Neural cell (in vitro differentiated cells): ENCODE measurements around the gene HTD2. TPM values are rescaled to one million over a fixed set of nuclear protein-coding genes. Genes with fewer than 3 reads are reported as not detected.

Experiments used
- H2AFZ ChIP-seq: fragments of 200-600, 300-800 bp; sonication (generic), shearing (Covaris generic); 2 replicates; pipeline ENCODE4 v1.6.0; 2014; ENCODE audit warnings: low read depth, mild to moderate bottlenecking, antibody characterized with exemption, low read length, moderate library complexity
- H3F3A ChIP-seq: fragments of 200-600 bp; shearing (Covaris generic); 2 replicates; pipeline ENCODE4 v1.6.1; 2016; ENCODE audit warnings: mild to moderate bottlenecking, moderate library complexity, mixed read lengths, antibody characterized with exemption, low read length; ENCODE audit not compliant: insufficient read depth, poor library complexity, severe bottlenecking
- H3K27ac ChIP-seq: fragments of 200-600, 300-800 bp; sonication (generic), shearing (Covaris generic); 2 replicates; pipeline ENCODE4 v1.5.1; 2014; ENCODE audit warnings: mild to moderate bottlenecking, low read length, moderate library complexity
- H3K27me3 ChIP-seq: fragments of 300-800, 200-600 bp; sonication (generic), shearing (Covaris generic); 2 replicates; pipeline ENCODE4 v1.6.0; 2014; ENCODE audit warnings: mild to moderate bottlenecking, low read depth, low read length, moderate library complexity; ENCODE audit not compliant: insufficient read depth
- H3K36me3 ChIP-seq: fragments of 300-800, 200-600 bp; sonication (generic), shearing (Covaris generic); 2 replicates; pipeline ENCODE4 v1.5.1; 2014; ENCODE audit warnings: mild to moderate bottlenecking, antibody characterized with exemption, low read length, moderate library complexity; ENCODE audit not compliant: insufficient read depth
- H3K4me2 ChIP-seq: fragments of 300-800, 200-600 bp; sonication (generic), shearing (Covaris generic); 2 replicates; pipeline ENCODE4 v1.6.0; 2014; ENCODE audit warnings: mild to moderate bottlenecking, low read length
- H3K4me3 ChIP-seq: fragments of 300-800, 200-600 bp; sonication (generic), shearing (Covaris generic); 2 replicates; pipeline ENCODE4 v1.5.1; 2014; ENCODE audit warnings: mild to moderate bottlenecking, low read length, moderate library complexity
- H3K79me2 ChIP-seq: fragments of 200-600 bp; shearing (Covaris generic); replicated peaks from 2 replicates; pipeline ENCODE4 v1.6.0; 2014; ENCODE audit warnings: mild to moderate bottlenecking, low read length, moderate library complexity; ENCODE audit not compliant: insufficient read depth
- H3K9ac ChIP-seq: fragments of 300-800, 200-600 bp; sonication (generic), shearing (Covaris generic); 2 replicates; pipeline ENCODE4 v1.6.1; 2016; ENCODE audit warnings: mild to moderate bottlenecking, low read length, mixed read lengths
- H3K9me2 ChIP-seq: fragments of 200-600 bp; shearing (Covaris generic); 2 replicates; pipeline ENCODE4 v1.6.1; 2016; ENCODE audit warnings: mild to moderate bottlenecking, low read length, mixed read lengths; ENCODE audit not compliant: insufficient read depth
- H3K9me3 ChIP-seq: fragments of 200-600, 300-800 bp; sonication (generic), shearing (Covaris generic); 2 replicates; pipeline ENCODE4 v1.6.1; 2016; ENCODE audit warnings: mild to moderate bottlenecking, mixed run types, low read length, moderate library complexity, mixed read lengths
- H4K20me1 ChIP-seq: fragments of 200-600 bp; shearing (Covaris generic); 2 replicates; pipeline ENCODE4 v1.6.1; 2016; ENCODE audit warnings: mild to moderate bottlenecking, mixed run types; ENCODE audit not compliant: insufficient read depth
- CTCF ChIP-seq: fragments of 450-650 bp; IDR thresholded peaks from 2 replicates; pipeline ENCODE4 v1.5.1; 2014; ENCODE audit warnings: antibody characterized with exemption, mild to moderate bottlenecking, moderate library complexity; ENCODE audit not compliant: poor library complexity, severe bottlenecking
- EP300 ChIP-seq: fragments of 450-650 bp; conservative IDR thresholded peaks from 2 replicates; pipeline ENCODE4 v1.6.1; 2014; ENCODE audit warnings: antibody characterized with exemption, mild to moderate bottlenecking, moderate library complexity; ENCODE audit not compliant: poor library complexity, severe bottlenecking
- EZH2 ChIP-seq: fragments of 200-600, 300-800 bp; shearing (Covaris generic), sonication (generic); IDR thresholded peaks from 2 replicates; pipeline ENCODE4 v1.6.1; 2014; ENCODE audit warnings: antibody characterized with exemption, low read length, borderline replicate concordance, mild to moderate bottlenecking; ENCODE audit not compliant: insufficient read depth, poor library complexity, severe bottlenecking
- MXI1 ChIP-seq: fragments of 450-650 bp; conservative IDR thresholded peaks from 2 replicates; pipeline ENCODE4 v1.6.1; 2014; ENCODE audit warnings: antibody characterized with exemption, mild to moderate bottlenecking; ENCODE audit not compliant: poor library complexity, severe bottlenecking
- POLR2AphosphoS5 ChIP-seq: IDR thresholded peaks from 2 replicates; pipeline ENCODE4 v1.6.1; 2012
- RAD21 ChIP-seq: fragments of 450-650 bp; conservative IDR thresholded peaks from 2 replicates; pipeline ENCODE4 v1.6.1; 2014; ENCODE audit warnings: antibody characterized with exemption, mild to moderate bottlenecking, moderate library complexity
- REST ChIP-seq: IDR thresholded peaks from 2 replicates; pipeline ENCODE4 v1.6.1; 2012; ENCODE audit warnings: borderline replicate concordance
- SMC3 ChIP-seq: fragments of 450-650 bp; conservative IDR thresholded peaks from 2 replicates; pipeline ENCODE4 v1.6.1; 2014; ENCODE audit warnings: antibody characterized with exemption, mild to moderate bottlenecking, moderate library complexity; ENCODE audit not compliant: poor library complexity
- TAF1 ChIP-seq: IDR thresholded peaks from 2 replicates; pipeline ENCODE4 v1.6.1; 2012; ENCODE audit warnings: low read depth
- polyA plus RNA-seq: library from polyadenylated mRNA; depleted of rRNA; stranded (reverse); fragments of >200 nt; gene quantifications from 2 replicates; pipeline ENCODE4 v1.2.3, GENCODE V29; 2014

The HTD2 gene
- polyA plus RNA-seq, 1 donor from 2014 or later: 19.0 TPM

DNA sequence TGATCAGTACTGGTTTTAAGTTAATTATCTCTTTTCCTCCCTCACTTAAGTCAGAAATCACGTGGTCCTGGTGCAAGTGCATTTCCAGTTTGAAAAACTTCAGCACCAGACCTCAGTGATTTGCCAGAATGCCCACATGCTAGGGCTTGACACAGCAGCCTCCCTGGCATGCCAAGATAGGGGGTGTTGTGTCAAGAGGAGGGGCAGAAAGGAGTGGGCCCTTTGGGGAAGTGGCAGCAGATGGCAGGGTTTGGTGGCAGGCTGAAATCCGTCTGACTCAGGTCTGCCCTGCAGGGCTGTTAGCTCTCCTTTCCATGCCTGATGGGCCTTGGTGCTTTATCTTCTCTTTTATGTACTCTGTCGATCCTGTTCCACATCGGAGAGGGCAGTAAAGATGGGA is 49.7 kb downstream of the HTD2 start:
- no peaks in the 10 kb centered on the region for H3F3A ChIP-seq
- no peak overlapping the region for H3K9ac ChIP-seq
- TF ChIP-seq MXI1 (no peak), POLR2AphosphoS5 (no peak), REST (no peak), EP300 (no peak), SMC3 (no peak), RAD21 (no peak), EZH2 (no peak), CTCF (no peak), TAF1 (no peak)
- H2AFZ ChIP-seq: no peak overlapping the region
- H4K20me1 ChIP-seq: no peaks in the 10 kb centered on the region
- no peak overlapping the region for H3K4me3 ChIP-seq
- H3K27ac ChIP-seq: no peak overlapping the region
- H3K27me3 ChIP-seq: no peaks in the 10 kb centered on the region
- H3K36me3 ChIP-seq: no peaks in the 10 kb centered on the region
- H3K79me2 ChIP-seq: no peaks in the 10 kb centered on the region
- H3K4me2 ChIP-seq: no peak overlapping the region
- no peaks in the 10 kb centered on the region for H3K9me2 ChIP-seq
- H3K9me3 ChIP-seq: no peaks in the 10 kb centered on the region

GRCh38 chr3:58357402-58357801 is 51.1 kb downstream of the HTD2 start:
- Histone ChIP-seq H3F3A (no peaks in the 10 kb centered on the region), H2AFZ (no peak overlapping the region), H3K9me3 (no peaks in the 10 kb centered on the region), H3K27me3 (no peaks in the 10 kb centered on the region), H3K9me2 (no peaks in the 10 kb centered on the region), H3K9ac (no peak overlapping the region), H3K4me2 (no peak overlapping the region), H4K20me1 (no peaks in the 10 kb centered on the region), H3K79me2 (no peaks in the 10 kb centered on the region), H3K4me3 (no peak overlapping the region), H3K27ac (no peak overlapping the region), H3K36me3 (no peaks in the 10 kb centered on the region)
- TF ChIP-seq EP300 (no peak), RAD21 (no peak)

GRCh38 chr3:58358092-58358491 is 51.8 kb downstream of the HTD2 start:
- Histone ChIP-seq H3K27ac (no peak overlapping the region), H3K79me2 (no peaks in the 10 kb centered on the region), H2AFZ (no peak overlapping the region), H3K9me2 (no peaks in the 10 kb centered on the region), H4K20me1 (no peaks in the 10 kb centered on the region), H3K27me3 (no peaks in the 10 kb centered on the region), H3F3A (no peaks in the 10 kb centered on the region), H3K36me3 (no peaks in the 10 kb centered on the region), H3K4me3 (no peak overlapping the region), H3K9me3 (no peaks in the 10 kb centered on the region), H3K9ac (no peak overlapping the region), H3K4me2 (no peak overlapping the region)
- TF ChIP-seq MXI1 (no peak), POLR2AphosphoS5 (no peak), SMC3 (no peak), EP300 (no peak), RAD21 (no peak), EZH2 (no peak), REST (no peak), CTCF (no peak), TAF1 (no peak)
